Measurements from ENCODE around the gene STRN.
"Not testable (repeated sequence)": the region's sequence is repeated elsewhere in the genome, so short reads cannot be mapped to it uniquely, and the experiment has no call there.

STRN gene

GRCh38 chr2:36963734-36964133, 2.6 kb downstream of the STRN start:
- DNase-seq: no peak

- no peak for DNase-seq
Measured at GRCh38 chr2:36963106-36963505, 3.2 kb downstream of the STRN start.

- no peak for DNase-seq
Measured at GRCh38 chr2:36960773-36961172, 5.6 kb downstream of the STRN start.

- peak; percentile 37 for DNase-seq
Measured at GRCh38 chr2:36960005-36960675, 6.2 kb downstream of the STRN start.

GRCh38 chr2:36954977-36955607, 11.2 kb downstream of the STRN start:
- no peak for DNase-seq

- no peak for DNase-seq
Measured at GRCh38 chr2:36952748-36953197, 13.6 kb downstream of the STRN start.

- DNase-seq: no peak
Measured at GRCh38 chr2:36951574-36951973, 14.8 kb downstream of the STRN start.

- DNase-seq: no peak
Measured at GRCh38 chr2:36951027-36951518, 15.3 kb downstream of the STRN start.

- DNase-seq: no peak
Measured at GRCh38 chr2:36949845-36950244, 16.5 kb downstream of the STRN start.

GRCh38 chr2:36945240-36945639, 21.1 kb downstream of the STRN start:
- DNase-seq: not testable (repeated sequence)

GRCh38 chr2:36941867-36942266, 24.5 kb downstream of the STRN start:
- DNase-seq: peak; percentile 35

GRCh38 chr2:36936526-36936925, 29.8 kb downstream of the STRN start:
- DNase-seq: not testable (repeated sequence)

GRCh38 chr2:36931688-36932087, 34.6 kb downstream of the STRN start:
- not testable (repeated sequence) for DNase-seq

- not testable (repeated sequence) for DNase-seq
Measured at GRCh38 chr2:36930787-36931410, 35.4 kb downstream of the STRN start.

GRCh38 chr2:36926175-36927132, 39.9 kb downstream of the STRN start:
- DNase-seq: peak; percentile 13

GRCh38 chr2:36922629-36923028, 43.7 kb downstream of the STRN start:
- not testable (repeated sequence) for DNase-seq

- no peak for DNase-seq
Measured at GRCh38 chr2:36921984-36922383, 44.4 kb downstream of the STRN start.

- DNase-seq: no peak
Measured at GRCh38 chr2:36919041-36919837, 47.1 kb downstream of the STRN start.

GRCh38 chr2:36918307-36918706, 48.0 kb downstream of the STRN start:
- DNase-seq: peak; percentile 12

- DNase-seq: peak; percentile 16
Measured at GRCh38 chr2:36915627-36916026, 50.7 kb downstream of the STRN start.

GRCh38 chr2:36912695-36913094, 53.6 kb downstream of the STRN start:
- no peak for DNase-seq

GRCh38 chr2:36911012-36911411, 55.3 kb downstream of the STRN start:
- DNase-seq: no peak
